Measurements from ENCODE around the gene PGC. TPM values are rescaled to one million over a fixed set of nuclear protein-coding genes. Genes with fewer than 3 reads are reported as not detected.

PGC gene
- total and polyA plus RNA-seq, 9 of the 15 experiments (the other 6 are each of a cell fraction or from before 2014, with no cell fraction given) = 0.17 to 0.40 TPM; not detected in 7

GRCh38 chr6:41779788-41780550 lies 32.8 kb upstream of the PGC start, which contains the start of gene FRS3 (continued):
- TF ChIP-seq NR2C2 (CRISPR knock-in tag; IDR thresholded peaks at IDR 0.05) = peak; percentile 98
- peak; percentile 99 for TF ChIP-seq NR2C2 (tag; IDR thresholded peaks at IDR 0.05)
- TF ChIP-seq ZNF23 (CRISPR knock-in tag; IDR thresholded peaks at IDR 0.05) = no peak
- no peak for TF ChIP-seq ZNF699 (CRISPR knock-in tag; IDR thresholded peaks at IDR 0.05; ENCODE audit: insufficient replicate concordance)
- TF ChIP-seq ARNT (IDR thresholded peaks at IDR 0.05) = peak in 1 of 2 experiments; percentile 17; a peak in 1 of 4 replicates
- peak; percentile 64; the same call in 1 of the 2 replicates for TF ChIP-seq ZNF24 (IDR thresholded peaks at IDR 0.05)
- peak; percentile 75; the same call in 1 of the 2 replicates for TF ChIP-seq ZNF511 (CRISPR knock-in tag; IDR thresholded peaks at IDR 0.05)
- TF ChIP-seq, protein P1, sequence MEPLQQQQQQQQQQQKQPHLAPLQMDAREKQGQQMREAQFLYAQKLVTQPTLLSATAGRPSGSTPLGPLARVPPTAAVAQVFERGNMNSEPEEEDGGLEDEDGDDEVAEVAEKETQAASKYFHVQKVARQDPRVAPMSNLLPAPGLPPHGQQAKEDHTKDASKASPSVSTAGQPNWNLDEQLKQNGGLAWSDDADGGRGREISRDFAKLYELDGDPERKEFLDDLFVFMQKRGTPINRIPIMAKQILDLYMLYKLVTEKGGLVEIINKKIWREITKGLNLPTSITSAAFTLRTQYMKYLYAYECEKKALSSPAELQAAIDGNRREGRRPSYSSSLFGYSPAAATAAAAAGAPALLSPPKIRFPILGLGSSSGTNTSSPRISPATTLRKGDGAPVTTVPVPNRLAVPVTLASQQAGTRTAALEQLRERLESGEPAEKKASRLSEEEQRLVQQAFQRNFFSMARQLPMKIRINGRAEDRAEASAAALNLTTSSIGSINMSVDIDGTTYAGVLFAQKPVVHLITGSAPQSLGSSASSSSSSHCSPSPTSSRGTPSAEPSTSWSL (CRISPR knock-in tag; IDR thresholded peaks at IDR 0.05; ENCODE audit: borderline replicate concordance) = no peak
